GM19468 (cell line): ENCODE data around the gene VGLL4.
"Not testable (repeated sequence)": the region's sequence is repeated elsewhere in the genome, so short reads cannot be mapped to it uniquely, and the experiment has no call there.

ENCODE experiments used
- ATAC-seq: cut with Tn5 transposase; IDR thresholded peaks from one replicate; pipeline ENCODE4 v1.9.1; 2021; ENCODE audit warnings: mild to moderate bottlenecking, moderate library complexity, moderate number of reproducible peaks; ENCODE audit not compliant: unreplicated experiment; ENCODE audit errors: extremely low read depth

The VGLL4 gene

DNA sequence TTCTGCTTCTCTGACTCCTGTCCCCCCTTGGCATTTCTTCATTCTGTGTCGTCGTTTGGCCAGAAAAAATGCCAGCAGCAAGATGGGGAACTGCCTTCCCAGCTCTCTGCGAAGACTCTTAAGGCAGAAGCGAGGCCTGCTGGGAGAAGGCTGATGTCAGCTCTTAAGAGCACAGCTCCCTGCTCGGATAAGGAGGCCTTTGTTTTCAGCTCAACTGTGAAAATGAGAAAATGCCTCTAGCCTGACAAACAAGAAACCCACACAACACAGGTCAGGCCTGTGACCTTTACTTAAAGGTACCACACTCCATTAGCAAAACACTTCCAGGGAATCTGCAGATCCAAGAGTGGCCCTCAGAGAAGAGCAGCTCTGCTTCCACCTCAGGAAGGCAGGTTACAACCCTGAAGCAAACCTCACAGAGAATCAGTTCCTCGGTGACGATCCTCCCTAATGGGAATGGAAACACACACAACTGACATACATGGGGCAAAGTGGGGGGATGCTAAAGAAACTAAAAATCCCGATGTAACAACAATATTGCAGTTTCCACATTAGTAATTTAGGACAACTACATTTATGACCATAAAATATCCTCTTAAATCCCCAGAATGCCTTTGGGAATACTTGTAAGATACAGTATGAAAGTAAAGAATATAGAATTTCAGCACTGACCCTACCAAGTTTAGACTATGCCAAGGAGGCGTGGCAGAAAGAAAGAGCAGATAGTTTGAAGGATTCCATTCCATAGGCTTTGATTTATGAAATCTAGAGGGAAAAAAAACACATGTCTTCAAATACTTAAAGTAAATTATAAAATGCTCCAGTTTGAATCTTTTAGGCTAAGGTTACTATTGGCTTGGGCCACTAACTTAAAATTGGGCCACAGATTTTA lies 52.1 kb downstream of the VGLL4 start:
- ATAC-seq = no peak

DNA sequence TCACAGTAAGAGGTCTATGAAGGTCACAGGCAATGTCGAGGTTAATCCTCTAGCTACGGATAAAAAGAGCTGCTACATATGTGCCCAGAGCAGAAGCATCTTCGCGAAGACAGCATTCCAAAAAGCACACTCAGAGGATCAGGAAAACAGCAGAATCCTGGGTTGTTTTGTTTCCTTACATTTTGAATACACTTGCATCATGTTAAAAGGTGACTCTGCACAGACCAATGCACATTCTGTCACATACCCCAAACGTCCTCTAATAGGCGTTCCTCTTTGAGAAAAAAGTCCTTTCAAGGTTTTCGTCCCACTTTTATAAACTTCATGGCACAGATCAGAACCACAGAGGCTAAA lies 52.7 kb downstream of the VGLL4 start:
- no peak for ATAC-seq

DNA sequence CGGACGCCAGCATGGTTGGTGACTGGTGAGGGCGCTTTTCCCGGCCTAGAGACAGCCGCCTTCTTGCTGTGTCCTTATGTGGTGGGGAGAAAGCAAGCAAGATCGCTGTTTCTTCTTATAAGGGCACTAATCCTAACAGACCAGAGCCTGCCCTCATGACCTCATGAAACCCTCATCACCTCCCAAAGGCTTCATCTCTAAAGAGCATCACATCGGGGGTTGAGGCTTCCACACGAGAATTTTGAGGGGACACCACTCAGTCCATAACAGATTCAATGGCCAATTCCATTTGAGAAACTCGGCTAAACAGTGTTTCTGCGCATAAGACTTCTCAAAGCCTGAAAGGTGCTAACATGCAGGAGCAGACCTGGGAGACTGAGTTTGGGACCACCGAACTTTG lies 54.0 kb downstream of the VGLL4 start:
- ATAC-seq = no peak

DNA sequence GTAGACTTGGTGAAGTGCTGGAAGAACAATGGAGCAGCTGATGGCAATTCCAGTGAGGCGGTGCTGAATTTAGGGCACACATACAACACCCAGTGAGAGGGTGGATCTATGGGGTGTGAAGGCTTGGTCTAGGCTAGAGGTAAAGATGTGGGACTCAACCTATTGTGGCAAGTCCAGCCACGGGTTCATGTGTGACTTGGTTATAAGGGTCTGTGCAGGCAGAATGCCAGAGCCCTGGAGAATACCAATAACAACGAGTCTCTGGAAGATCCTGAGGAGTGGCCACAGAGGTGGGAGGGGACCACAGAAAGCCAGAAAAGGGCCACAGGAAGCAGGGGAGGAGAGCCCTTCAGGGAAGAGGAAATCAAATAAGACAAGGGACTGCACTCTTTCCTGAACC lies 55.0 kb downstream of the VGLL4 start:
- no peak for ATAC-seq

DNA sequence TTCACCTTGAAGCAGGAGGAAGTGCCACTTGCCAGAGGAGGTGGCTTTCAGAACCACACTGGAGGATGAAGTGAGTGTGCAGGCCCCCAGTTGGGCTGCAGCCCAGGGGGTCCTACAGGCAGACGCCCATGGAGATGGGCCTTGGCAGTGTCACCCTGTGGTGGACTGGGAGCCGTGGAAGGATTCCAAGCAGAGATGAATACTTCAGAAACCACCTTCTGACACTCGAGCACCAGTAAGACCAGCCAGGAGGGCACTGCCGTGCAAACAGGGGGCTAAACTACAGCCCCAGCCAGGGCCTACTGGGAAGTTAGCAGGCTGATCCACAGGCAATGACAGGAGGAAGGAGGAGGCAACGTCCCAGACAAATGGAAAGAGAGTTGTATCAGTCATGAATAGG lies 55.4 kb downstream of the VGLL4 start:
- no peak for ATAC-seq

DNA sequence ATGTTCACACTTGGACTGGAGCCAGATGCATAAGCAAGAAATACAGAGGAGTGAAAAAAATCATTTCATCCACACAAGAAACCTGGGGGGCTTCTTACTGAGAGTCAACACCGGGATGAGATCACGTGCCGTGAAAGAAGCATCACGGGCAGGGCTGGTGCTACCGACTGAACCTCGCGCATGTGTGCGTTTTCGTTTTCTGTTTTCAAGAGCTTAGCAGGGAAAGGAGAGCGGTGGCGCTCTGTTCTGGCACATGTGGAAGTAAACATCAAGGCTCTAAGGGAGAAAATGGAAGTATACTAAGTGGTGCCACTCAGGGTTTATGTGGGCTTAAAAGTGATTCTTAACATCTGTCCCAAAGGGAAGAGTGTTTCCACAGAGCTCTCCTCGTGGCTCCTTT lies 55.9 kb downstream of the VGLL4 start:
- no peak for ATAC-seq

DNA sequence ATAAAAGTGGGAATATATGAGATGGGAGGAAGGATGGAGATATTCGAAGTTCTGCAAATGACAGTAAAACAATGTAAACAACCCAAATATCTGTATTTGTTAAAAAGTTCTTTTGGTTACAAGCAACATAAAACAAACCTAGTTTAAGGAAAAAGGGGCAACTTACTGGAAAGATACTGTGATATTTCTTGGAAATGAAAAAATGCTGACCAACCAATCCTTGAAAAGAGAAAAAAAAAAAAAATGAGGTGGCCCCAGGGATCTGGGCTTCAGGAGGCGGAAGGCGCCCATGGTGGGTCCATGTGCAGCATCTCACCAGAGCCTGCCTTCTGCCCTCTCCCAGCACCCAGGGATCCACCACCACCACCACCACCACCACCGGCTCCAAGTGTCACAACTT lies 59.1 kb downstream of the VGLL4 start:
- ATAC-seq = no peak

DNA sequence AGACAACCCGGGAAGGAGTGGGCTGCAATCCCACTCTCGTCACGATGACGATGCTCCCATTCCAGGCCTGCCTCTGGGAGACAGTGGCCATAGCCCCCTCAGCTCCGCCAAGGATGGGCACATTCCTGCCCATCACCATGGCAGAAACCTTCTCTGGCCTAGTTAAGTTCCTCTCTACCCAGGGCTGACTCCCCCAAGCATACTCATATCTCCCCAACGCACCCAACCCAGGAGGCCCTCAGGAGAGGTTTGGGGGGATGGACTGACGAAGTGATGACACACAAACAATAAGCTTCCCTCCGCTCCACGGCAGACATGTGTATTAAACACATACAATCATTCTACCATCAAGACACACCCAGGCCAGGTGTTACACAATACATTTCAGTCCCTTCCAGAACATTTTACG lies 60.1 kb downstream of the VGLL4 start:
- ATAC-seq = no peak

DNA sequence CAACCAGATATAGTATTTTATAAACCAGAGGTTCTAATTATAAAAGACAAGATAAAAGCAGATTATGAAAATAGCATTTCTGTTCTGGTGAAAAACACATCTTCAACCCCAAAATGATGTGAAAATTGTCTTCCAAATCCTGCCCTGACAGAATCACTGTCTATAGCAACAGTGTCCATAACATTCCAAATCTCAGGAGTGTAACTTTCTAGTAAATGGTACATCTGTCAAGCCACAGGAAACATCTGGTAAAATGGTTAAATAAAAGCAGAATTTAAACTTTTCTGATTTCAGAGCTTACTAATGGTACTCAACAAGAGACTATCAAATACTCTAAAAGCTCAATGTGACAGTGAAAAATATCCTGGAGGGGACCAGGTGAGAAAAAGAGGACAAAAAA lies 60.5 kb downstream of the VGLL4 start:
- no peak for ATAC-seq

DNA sequence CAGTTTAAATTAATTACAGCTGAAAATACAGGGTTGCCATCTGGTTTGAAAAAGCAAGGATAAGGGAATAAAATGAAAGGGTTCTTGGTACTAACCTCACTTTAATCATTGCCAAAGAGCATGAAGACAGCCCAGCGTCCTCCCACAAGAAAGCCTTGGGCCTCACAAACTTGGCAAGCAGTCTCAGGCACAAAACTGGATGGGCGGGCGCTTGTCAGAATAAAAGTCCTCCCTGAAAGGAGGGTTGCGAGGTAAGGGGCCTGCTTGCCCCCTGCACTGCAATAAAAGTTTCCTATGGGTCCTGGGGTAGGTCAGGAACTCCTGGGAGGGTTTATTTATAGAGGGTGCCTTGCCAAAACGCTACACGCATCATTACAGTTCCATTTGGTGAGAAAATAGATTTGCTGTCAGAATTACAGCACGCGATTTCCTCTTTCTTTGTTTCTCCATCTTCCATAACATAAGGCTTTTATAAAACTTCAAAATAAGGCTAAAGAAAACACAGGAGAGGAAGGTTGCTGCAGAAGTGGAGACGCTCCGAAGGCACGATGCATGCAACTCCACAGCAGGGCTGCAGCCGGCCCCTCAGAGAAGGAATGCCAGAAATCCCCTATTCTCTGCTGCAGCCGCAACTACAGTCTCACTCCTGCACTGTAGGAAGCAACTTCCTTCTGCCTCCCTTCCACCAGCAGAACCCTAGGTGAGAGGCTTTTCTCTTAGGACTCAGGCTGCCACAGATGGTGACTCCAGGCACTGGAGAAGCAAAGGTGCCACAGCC lies 61.3 kb downstream of the VGLL4 start:
- ATAC-seq = no peak

DNA sequence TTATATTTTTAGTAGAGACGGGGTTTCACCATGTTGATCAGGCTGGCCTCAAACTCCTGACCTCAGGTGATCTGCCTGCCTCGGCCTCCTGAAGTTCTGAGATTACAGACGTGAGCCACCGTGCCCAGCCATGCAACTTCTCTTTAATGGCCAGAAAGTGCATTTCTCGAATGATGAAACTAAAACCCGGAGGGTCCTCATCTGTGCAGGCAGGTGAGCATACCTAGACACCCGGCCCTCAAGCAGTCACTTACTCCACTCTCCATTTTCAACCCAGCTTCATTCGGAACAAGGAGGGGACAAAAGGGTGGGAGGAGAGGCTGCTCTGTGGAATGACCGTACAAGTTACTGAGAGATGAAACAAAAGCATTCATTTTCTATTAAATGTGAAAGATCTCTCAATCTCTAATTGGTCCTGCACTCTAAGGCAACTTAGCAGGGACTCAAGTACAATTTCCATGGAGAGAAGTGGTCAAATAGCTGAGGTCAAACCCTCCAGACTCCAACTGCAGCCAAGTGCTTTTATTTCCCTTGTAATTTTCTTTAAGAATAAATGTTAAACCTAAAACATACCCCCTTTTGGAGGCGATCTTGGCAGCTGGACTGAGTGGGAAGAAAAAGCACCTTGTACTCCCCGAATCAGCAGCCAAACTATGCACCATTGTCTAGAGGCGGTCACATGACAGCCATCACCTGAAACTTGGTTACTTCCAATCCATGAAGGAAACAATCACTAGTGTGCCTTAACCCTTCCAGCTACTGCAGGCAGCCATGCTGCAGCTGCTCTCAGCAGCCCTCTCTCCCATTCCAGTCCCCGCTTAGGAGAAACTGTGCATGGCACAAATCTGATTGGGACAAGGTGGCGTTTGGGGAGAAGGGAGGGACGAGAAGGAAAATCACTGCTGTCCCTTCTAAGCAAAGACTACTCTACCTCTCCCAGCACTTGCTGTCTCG lies 62.2 kb downstream of the VGLL4 start:
- ATAC-seq = no peak

DNA sequence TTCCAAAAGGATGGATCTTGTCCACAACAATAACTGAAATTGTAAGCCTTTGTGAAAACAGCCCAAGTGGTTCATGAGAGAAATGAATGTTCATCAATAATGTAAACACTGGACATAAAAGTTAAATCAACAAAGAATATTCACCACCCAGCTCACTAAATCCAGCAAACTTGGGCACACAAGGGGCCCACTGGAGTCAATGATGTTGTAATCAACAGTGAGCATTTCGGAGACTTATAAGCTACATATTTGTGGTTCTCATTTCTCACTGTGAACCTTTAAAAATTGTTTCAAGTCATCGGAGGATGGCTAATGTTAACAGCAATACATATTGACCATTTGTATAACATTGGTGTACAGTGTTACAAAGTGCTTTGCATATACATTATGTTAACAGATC lies 63.1 kb downstream of the VGLL4 start:
- no peak for ATAC-seq

DNA sequence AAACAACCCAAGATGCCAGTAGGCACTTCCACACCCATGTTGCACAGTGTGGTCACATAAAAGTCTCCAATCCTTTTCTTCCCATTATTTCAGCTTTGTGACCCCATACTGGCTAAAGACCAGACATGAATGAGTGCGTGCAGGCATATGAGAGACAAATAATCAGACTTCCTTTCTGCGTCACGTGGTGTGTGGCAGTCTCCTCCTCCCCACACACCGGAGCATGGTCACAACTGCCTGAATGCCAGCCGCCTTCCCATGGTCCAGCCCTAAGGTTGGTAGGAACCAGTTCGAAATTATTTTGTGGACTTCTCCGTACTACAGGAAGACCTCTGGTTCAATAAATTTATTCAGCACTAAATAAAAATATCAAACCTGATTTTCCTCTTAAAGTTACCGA lies 65.5 kb downstream of the VGLL4 start:
- ATAC-seq = no peak

DNA sequence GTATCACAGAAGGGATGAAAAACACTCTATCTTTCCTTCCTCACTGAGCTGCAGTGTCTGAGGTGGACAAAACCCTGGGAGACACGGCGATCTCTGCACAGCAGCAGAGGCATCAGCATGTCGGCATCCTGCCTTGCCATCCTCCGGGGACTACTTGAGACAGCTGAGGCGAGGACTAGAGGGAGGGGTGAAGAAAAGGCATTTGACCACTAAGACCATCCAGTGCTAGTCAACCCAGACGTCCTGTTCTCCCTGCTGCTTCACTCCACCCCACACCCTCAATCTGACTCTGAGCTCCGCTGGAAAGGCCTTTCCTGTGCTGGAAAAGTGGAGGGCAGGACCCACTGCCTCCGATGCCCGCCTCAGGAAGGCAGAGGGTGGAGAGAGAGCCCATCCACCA lies 67.3 kb downstream of the VGLL4 start:
- ATAC-seq = no peak

DNA sequence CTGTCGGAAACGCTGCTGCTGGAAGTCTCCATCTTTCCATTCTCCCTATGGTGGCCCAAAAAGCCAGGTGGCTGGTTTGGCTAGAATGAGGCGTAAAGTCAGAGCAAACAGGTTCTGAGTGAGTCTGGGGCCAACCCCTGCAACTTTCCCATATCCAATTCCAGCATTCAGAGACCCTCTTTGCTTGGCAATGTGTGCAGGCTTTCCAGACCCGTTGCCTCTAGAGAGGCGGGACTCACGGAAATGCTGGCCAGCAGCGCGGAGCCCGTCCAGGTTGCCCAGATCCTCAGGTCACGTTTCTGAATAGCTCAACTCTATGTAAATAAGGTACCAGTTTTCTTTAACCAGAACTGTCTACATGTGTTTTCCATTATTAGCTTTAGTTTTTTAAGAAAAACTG lies 68.0 kb downstream of the VGLL4 start:
- no peak for ATAC-seq

DNA sequence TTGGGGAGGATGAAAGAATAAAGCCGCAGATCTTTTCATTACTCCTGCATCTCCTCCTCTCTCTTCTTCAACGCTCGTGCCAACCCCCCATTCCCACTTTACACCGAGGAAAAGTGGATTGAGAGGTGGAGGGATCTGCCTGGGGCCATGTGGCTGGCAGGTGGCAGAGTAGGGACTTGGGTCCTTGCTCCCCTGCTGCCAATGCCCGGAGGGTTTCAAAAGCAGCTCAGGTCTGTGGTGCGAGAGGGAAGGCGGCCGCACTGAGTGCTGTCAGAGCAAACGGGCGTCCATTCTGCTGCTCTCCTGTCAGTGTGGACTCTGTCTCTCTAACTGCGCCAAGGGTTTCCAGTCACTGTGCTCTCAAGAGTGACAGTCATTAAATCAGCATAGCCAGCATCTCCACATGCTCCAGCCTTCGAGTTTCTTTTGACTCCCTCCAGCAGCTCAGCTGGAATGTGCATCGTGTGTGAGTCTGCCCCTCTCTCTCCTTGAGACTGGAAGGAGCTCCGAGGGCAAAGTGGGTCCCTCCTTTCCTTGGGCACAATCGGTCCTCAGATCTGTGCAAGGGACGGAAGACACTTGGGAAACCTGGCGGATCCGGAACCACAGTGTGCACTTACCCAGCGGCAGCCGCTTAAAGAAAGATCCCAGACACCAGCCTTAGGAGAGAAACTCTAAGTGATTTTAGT lies 68.6 kb downstream of the VGLL4 start:
- no peak for ATAC-seq

DNA sequence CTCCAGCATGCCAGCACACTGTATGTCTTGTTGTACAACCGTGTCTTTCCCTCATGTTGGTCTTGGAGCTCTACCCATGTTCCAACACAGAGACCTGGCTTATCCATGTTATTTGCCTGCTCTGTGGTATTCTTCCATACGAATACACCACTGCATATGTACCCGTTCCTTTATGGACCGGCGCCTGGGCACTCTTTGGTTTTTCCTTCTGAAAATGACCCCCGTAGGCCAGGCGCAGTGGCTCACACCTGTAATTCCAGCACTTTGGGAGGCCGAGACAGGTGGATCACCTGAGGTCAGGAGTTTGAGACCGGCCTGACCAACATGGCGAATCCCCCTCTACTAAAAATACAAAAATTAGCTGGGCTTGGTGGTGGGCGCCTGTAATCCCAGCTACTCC lies 71.1 kb downstream of the VGLL4 start:
- not testable (repeated sequence) for ATAC-seq

DNA sequence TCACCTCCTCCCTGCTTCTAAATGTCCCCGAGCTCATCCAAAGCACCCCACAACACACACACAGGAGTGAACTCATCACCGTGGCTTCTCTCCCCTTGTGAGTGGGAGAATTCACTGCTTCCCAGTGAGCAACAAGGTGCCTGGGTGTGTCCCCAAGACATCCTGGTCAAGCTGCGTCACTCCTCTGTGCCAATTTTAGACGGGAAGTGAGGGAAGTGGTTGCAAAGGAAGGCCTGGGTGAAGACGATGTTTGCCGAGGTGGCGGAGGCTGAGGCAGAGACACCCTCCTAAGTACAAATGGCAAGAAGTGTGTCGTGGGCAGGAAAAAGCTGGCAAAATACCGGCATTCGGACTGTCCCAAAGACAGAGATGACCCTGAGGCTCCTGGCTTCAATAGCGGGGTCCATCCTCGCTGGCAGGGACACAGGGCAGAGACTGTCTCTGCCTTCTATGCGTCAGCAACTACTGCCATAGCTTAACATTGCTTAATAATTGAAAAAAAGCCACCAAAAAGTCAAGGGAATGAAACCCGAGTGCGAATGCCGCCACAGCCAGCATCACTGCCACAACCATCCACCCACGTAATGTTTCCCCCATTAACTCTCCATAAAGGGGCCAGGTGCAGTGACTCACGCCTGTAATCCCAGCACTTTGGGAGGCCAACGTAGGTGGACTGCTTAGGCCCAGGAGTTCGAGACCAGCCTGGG lies 72.8 kb downstream of the VGLL4 start:
- ATAC-seq = no peak

DNA sequence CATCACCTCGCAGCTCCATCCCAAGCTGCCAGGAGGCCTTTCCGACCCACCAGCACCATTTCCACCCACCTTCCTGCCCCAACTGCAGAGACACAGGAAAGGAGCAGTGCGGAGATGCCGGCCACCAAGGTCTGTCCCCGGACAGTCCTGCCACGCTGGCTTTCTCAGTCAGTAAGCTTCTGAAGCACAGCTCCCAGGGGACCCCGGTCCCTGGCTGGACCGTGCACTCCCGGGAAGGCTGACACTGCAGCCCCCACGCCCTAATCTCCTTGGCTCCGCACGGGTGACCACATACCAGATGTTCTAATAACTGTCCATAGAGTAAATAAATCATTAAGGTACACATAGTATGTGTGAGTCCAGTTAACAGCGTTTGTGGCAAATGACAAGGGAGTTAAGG lies 73.5 kb downstream of the VGLL4 start:
- ATAC-seq = no peak
